EL (cell line): ENCODE data around the gene GARRE1.
A peak's percentile ranks its signal among the peaks of the same experiment; 100 is the strongest.
"Not testable (repeated sequence)": the region's sequence is repeated elsewhere in the genome, so short reads cannot be mapped to it uniquely, and the experiment has no call there.

Experiments used
- DNase-seq: peaks from one replicate; pipeline ENCODE4 v3.0.0-alpha.2; 2016

Gene GARRE1

GRCh38 chr19:34231439-34231838 lies 22.9 kb upstream of the GARRE1 start:
- DNase-seq, result no peak

DNA sequence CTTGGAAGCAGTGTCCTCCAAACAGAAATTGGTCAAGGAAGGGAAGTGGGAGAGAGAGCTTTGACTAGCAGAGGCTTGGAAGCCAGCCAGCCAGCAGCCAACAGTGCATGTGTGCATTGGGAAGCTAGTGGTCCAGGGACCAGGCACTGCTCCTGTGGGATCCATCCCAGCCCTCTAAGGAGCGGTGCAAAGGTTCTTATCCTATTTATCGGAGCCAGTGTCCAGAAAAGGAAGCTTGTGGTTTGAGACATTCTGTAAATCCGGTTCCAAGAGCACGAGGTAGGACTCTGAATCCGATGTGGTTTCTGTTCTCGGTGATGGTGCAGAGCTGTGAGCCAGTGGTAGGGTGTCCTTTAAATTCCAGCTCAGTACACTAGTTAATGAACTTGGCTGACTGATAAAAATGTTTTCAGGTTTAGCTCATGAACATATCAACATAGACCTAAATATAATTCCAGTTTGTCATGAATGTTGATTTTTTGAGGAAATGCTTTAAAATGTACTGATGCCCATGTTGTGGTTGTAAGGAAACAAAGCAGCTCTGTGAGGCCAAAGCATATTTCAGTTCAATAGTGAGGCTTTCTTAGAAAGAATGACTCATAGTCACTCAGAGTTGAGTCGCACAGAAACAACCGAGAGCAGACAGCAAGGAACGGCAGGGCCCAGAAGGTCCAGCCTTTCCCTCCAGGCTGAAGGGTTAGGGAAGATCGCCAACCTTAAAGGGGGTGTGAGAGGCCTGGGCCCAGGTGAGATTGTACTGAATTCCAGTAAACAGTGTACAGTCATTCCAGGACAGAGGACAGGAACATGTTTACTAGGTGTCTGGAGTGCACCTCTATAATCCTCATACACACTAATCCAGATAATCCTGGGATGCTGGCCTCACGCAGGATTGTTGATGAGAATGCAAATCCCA lies 21.5 kb upstream of the GARRE1 start:
- peak; percentile 90 for DNase-seq

DNA sequence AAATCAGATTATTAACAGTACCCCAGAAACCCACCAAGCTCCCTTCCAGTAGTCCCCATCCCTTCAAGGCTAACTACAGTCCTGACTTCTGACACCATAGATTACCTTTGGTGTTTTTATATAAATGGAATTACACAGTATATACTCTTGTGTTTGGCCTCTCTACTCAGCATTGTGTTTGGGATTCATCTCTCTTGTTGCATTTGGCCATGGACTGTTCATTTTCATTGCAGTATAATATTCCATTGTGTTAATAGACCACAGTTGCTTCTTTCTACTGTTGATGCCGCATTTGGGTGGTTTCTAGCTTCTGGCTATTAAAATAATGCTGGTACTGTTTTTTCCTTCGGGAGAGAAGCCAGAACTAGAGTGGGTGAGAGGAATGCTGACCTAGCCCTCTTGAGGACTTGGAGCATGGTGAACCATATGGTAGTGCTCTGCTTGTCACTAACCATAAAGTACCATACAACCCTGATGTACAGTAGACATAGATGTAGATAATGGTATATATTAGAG lies 18.9 kb upstream of the GARRE1 start:
- DNase-seq, result no peak

DNA sequence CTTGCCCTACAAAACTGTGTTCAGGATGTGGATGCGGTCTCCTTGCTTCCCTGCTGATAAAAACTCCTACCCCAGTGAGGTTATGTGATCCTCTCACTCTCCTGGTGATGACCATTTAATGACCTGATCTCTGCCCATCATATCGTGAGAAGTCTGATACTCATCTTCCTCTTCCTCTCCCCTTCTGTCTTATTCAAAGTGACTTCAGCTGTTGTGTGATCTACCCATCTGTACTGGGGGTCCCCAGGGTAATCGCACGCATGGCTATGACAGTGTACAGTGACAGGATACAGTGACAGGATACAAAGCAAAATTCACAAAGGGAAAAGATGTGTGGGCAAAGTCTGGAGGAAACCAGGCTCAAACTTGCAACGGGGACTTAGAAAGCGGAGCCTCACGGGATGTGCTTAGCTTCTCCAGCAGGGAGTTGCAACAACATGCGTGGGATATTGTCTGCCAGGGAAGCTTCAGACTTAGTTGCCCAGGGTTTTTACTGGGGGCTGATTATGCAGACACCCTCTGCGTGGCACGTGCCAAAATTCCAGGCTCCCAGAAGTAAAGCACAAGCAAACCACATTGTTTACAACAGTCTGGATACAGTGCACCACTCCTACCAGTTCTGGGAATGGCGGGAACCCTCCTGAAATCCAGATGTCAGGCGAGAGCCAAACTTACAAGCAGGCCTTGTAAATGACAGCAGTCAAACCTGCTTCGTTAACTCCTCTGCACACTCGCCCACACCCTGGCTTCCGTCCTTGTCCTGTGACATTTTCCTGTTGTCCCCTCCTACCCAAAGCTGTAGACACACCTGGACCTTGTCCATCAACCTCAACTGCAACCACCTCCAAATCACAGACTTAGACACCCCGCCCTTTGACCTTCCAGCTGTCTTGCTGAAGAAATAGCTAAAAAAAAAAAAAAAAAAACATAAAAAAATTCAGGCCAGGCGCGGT lies 18.0 kb upstream of the GARRE1 start:
- DNase-seq, result peak; percentile 36

GRCh38 chr19:34237283-34237682 lies 17.1 kb upstream of the GARRE1 start:
- no peak for DNase-seq

GRCh38 chr19:34237939-34238338 lies 16.4 kb upstream of the GARRE1 start:
- no peak for DNase-seq

- no peak for DNase-seq
Measured at GRCh38 chr19:34241513-34242337, 12.6 kb upstream of the GARRE1 start.

DNA sequence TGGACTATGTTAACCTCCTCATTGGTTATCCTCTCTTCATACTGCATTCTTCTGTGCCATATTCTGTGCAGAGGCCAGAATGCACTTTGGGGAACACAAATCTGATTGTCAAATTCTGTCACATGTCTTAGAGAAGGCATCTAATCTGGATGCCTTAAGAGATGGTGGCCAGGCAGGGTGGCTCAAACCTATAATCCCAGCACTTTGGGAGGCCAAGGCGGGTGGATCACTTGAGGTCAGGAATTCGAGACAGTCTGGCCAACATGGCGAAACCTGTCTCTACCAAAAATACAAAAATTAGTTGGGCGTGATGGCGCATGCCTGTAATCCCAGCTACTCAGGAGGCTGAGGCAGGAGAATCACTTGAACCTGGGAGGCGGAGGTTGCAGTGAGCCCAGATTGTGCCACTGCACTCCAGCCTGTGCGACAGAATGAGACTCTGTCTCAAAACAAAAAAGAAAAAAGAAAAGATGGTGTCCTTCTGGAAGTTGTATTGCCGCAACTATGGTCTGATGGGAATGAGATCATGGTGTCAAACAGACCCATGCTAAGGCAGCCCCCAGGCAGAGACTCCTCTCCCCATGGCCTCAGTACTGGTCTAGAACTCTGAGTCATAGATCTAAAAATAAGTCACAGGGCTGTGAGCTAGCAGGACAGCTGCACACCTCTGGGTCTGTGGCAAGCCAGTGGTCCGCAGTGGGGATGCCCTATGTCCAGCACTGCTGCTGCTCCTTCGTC lies 11.0 kb upstream of the GARRE1 start:
- DNase-seq, result peak; percentile 47

- no peak for DNase-seq
Measured at GRCh38 chr19:34243876-34244578, 10.3 kb upstream of the GARRE1 start.

- peak; percentile 21 for DNase-seq
Measured at GRCh38 chr19:34244611-34245299, 9.6 kb upstream of the GARRE1 start.

GRCh38 chr19:34246340-34246739 lies 8.0 kb upstream of the GARRE1 start:
- DNase-seq, result no peak

- DNase-seq, result no peak
Measured at GRCh38 chr19:34248941-34249340, 5.4 kb upstream of the GARRE1 start.

GRCh38 chr19:34253167-34253566 lies 1.2 kb upstream of the GARRE1 start:
- not testable (repeated sequence) for DNase-seq

- not testable (repeated sequence) for DNase-seq
Measured at GRCh38 chr19:34253681-34254045, 691 bp upstream of the GARRE1 start.

- peak; percentile 39 for DNase-seq
Measured at GRCh38 chr19:34254698-34255432, 511 bp downstream of the GARRE1 start.

- DNase-seq, result no peak
Measured at GRCh38 chr19:34255546-34255945, 1.2 kb downstream of the GARRE1 start.

GRCh38 chr19:34256835-34257558 lies 2.6 kb downstream of the GARRE1 start:
- DNase-seq, result no peak

GRCh38 chr19:34257559-34257924 lies 3.2 kb downstream of the GARRE1 start:
- no peak for DNase-seq
